PC-9 (cell line): ENCODE data around the gene SELENOM. TPM values are rescaled to one million over a fixed set of nuclear protein-coding genes. Genes with fewer than 3 reads are reported as not detected.

Source experiments
- BruUV-seq: library from RNA; stranded (reverse); fragments of 400-500 nt; replicated peaks from 2 replicates; lab custom pipeline; 2021; lab: Mats Ljungman, UMichigan
- CTCF ChIA-PET: fragments of 300-600 bp; sonication (Branson Sonifier 250); formaldehyde crosslinking; loops from one replicate; lab custom pipeline; 2022; ENCODE audit warnings: antibody characterized with exemption; lab: Charles Lee
- POLR2A ChIA-PET: fragments of 300-600 bp; sonication (Branson Sonifier 250); formaldehyde crosslinking; loops from one replicate; lab custom pipeline; 2022; ENCODE audit warnings: antibody characterized with exemption; ENCODE audit not compliant: unreplicated experiment; lab: Charles Lee
- DNase-seq, 2 experiments: peaks; one replicate each; pipeline versions ENCODE4 v3.0.0 to v3.0.0-alpha.2; 2015 to 2022; ENCODE audit warnings: mixed read lengths in 1 of 2
- H2AFZ ChIP-seq: fragments of 200-600 bp; sonication (generic); 2 replicates; pipeline ENCODE4 v1.8.1; 2017; ENCODE audit warnings: antibody characterized with exemption
- H3F3A ChIP-seq: fragments of 200-600 bp; sonication (generic); 2 replicates; pipeline ENCODE4 v1.8.1; 2017; ENCODE audit warnings: antibody characterized with exemption, mild to moderate bottlenecking, low read depth; ENCODE audit not compliant: insufficient read depth
- H3K27ac ChIP-seq: fragments of 200-600 bp; sonication (generic); 2 replicates; pipeline ENCODE4 v1.6.1; 2016; ENCODE audit warnings: mixed run types
- H3K27me3 ChIP-seq: fragments of 200-600 bp; sonication (generic); 2 replicates; pipeline ENCODE4 v1.6.1; 2016; ENCODE audit warnings: low read depth, mixed run types; ENCODE audit not compliant: insufficient read depth
- H3K36me3 ChIP-seq: fragments of 200-600 bp; sonication (generic); 2 replicates; pipeline ENCODE4 v1.6.1; 2016; ENCODE audit warnings: low read depth, mixed run types
- H3K4me1 ChIP-seq: fragments of 200-600 bp; sonication (generic); replicated peaks from 2 replicates; pipeline ENCODE4 v1.6.1; 2016; ENCODE audit warnings: mixed run types; ENCODE audit not compliant: insufficient read depth
- H3K4me2 ChIP-seq: fragments of 200-600 bp; sonication (generic); 2 replicates; pipeline ENCODE4 v1.6.1; 2017; ENCODE audit warnings: mixed run types
- H3K4me3 ChIP-seq: fragments of 200-600 bp; sonication (generic); 2 replicates; pipeline ENCODE4 v1.6.1; 2016; ENCODE audit warnings: mixed run types
- H3K79me2 ChIP-seq: fragments of 200-600 bp; sonication (generic); 2 replicates; pipeline ENCODE4 v1.6.1; 2017; ENCODE audit warnings: low read depth, mixed run types
- H3K9me2 ChIP-seq: fragments of 200-600 bp; sonication (generic); 2 replicates; pipeline ENCODE4 v1.8.1; 2017; ENCODE audit warnings: mild to moderate bottlenecking; ENCODE audit not compliant: insufficient read depth
- H3K9me3 ChIP-seq: fragments of 200-600 bp; sonication (generic); 2 replicates; pipeline ENCODE4 v1.8.1; 2016; ENCODE audit warnings: low read depth; ENCODE audit not compliant: insufficient read depth
- H4K20me1 ChIP-seq: fragments of 200-600 bp; sonication (generic); 2 replicates; pipeline ENCODE4 v1.8.1; 2017; ENCODE audit not compliant: insufficient read depth
- EZH2 ChIP-seq: fragments of 200-600 bp; sonication (generic); IDR thresholded peaks from 2 replicates; pipeline ENCODE4 v1.8.0; 2017; ENCODE audit warnings: antibody characterized with exemption, low read depth
- intact Hi-C: fragments of 100-400 bp; cut with micrococcal nuclease; formaldehyde crosslinking; loops from one replicate; pipeline ENCODE4 v1.10.0; 2022; ENCODE audit not compliant: unreplicated experiment
- total RNA-seq: library from RNA; stranded (reverse); gene quantifications from 2 replicates; pipeline ENCODE4 v1.2.3, GENCODE V29; 2021
- TF ChIP-seq, protein P1 (sequence below): fragments of 200-600 bp; sonication (generic); conservative IDR thresholded peaks from 2 replicates; pipeline ENCODE4 v1.6.1; 2017; ENCODE audit warnings: mixed run types, antibody characterized with exemption, mild to moderate bottlenecking, moderate library complexity

SELENOM gene
- total RNA-seq, 1 experiment from 2014 or later, result 20.7 TPM

DNA sequence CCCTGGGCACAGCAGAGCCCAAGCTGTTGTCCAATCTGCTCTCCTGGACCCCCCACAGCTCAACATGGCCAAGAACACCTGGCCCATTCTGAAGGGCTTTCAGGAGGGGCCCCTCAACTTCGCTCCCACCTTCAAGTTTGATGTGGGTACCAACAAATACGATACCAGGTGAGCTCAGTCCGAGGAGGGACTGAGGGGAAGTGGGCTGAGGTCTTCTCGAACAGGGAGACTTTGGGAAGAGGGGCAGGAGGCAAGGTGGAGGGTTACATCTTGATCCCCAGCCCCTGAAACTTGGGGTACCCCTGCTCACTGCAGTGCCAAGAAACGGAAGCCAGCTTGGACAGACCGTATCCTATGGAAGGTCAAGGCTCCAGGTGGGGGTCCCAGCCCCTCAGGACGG is 20.8 kb upstream of the SELENOM start:
- Histone ChIP-seq H3K79me2 (no peaks in the 10 kb centered on the region), H3K9me3 (no peaks in the 10 kb centered on the region), H3K4me3 (no peak overlapping the region), H3K4me2 (no peak overlapping the region), H3F3A (peaks cover 31% of the 10 kb centered on the region), H3K36me3 (no peaks in the 10 kb centered on the region), H2AFZ (no peak overlapping the region), H3K27ac (no peak overlapping the region), H3K9me2 (no peaks in the 10 kb centered on the region), H3K27me3 (peaks cover 16% of the 10 kb centered on the region; the same call in 1 of the 2 replicates), H3K4me1 (peaks cover 21% of the 10 kb centered on the region), H4K20me1 (no peaks in the 10 kb centered on the region)
- intact Hi-C loops, result no loop called here
- ChIA-PET CTCF (interaction anchor here (0.6 kb wide), 1 partner anchor 145 kb away, joined by 10 read pairs; no protein-coding TSS in a partner anchor), POLR2A (no interaction called here)
- no peak for TF ChIP-seq EZH2
- TF ChIP-seq, protein P1, sequence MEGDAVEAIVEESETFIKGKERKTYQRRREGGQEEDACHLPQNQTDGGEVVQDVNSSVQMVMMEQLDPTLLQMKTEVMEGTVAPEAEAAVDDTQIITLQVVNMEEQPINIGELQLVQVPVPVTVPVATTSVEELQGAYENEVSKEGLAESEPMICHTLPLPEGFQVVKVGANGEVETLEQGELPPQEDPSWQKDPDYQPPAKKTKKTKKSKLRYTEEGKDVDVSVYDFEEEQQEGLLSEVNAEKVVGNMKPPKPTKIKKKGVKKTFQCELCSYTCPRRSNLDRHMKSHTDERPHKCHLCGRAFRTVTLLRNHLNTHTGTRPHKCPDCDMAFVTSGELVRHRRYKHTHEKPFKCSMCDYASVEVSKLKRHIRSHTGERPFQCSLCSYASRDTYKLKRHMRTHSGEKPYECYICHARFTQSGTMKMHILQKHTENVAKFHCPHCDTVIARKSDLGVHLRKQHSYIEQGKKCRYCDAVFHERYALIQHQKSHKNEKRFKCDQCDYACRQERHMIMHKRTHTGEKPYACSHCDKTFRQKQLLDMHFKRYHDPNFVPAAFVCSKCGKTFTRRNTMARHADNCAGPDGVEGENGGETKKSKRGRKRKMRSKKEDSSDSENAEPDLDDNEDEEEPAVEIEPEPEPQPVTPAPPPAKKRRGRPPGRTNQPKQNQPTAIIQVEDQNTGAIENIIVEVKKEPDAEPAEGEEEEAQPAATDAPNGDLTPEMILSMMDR, result no peak
- no peak for DNase-seq
- BruUV-seq, result no TSS peak

DNA sequence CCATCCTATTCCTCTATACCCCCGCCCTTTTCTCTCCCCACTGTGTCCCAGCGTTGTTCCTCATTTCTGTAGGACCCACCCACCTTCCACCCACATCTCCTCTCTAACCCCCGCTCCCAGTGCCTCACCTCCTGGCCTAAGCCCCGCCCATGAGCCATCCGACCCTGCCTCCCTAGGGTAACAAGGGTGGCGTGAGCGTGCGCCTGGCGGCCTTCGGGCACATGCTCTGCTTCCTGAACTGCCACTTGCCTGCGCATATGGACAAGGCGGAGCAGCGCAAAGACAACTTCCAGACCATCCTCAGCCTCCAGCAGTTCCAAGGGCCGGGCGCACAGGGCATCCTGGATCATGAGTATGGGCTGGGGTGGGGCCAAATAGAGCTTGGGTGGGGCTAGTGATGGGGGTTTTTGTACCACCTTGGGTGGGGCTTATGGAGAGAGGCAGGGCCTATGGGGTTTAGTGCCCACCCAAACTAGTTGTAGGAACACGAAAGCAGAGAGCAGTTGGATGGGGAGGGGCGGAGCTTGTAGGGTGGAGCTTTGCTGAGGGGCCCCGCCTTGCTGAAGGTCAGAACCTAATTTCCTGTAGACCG is 19.9 kb upstream of the SELENOM start:
- no TSS peak for BruUV-seq
- no peak for DNase-seq
- H3K36me3 ChIP-seq, result no peaks in the 10 kb centered on the region
- no peaks in the 10 kb centered on the region for H4K20me1 ChIP-seq
- H3K4me2 ChIP-seq, result no peak overlapping the region
- H3K9me3 ChIP-seq, result no peaks in the 10 kb centered on the region
- peaks cover 16% of the 10 kb centered on the region; the same call in 1 of the 2 replicates for H3K27me3 ChIP-seq
- H3K9me2 ChIP-seq, result no peaks in the 10 kb centered on the region
- no peak overlapping the region for H3K4me3 ChIP-seq
- H3K27ac ChIP-seq, result no peak overlapping the region
- H3K4me1 ChIP-seq, result peaks cover 25% of the 10 kb centered on the region
- H3F3A ChIP-seq, result peaks cover 26% of the 10 kb centered on the region
- H3K79me2 ChIP-seq, result no peaks in the 10 kb centered on the region
- intact Hi-C loops, result no loop called here
- TF ChIP-seq, protein P1, result no peak
- TF ChIP-seq EZH2, result no peak
- no peak overlapping the region for H2AFZ ChIP-seq
- CTCF ChIA-PET, result no interaction called here
- POLR2A ChIA-PET, result no interaction called here

DNA sequence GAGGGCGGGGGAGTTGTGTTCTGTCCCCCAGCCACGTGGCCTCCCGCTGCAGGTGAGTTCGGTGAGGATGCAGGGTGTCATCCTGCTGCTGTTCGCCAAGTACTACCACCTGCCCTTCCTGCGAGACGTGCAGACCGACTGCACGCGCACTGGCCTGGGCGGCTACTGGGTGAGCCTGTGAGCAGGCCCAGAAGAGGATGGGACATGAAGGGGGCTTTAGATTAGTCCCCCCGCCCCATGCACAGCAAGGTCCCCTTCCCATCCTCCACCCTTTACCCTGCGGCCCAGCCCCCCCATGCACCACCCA is 19.5 kb upstream of the SELENOM start:
- H4K20me1 ChIP-seq, result no peaks in the 10 kb centered on the region

More for the DNA sequence above, 19.5 kb upstream of the SELENOM start:
- POLR2A ChIA-PET, result no interaction called here
- H3K9me3 ChIP-seq, result no peaks in the 10 kb centered on the region
- no peak overlapping the region for H3K4me3 ChIP-seq
- H3K36me3 ChIP-seq, result no peaks in the 10 kb centered on the region
- no peak overlapping the region for H3K4me2 ChIP-seq
- no peak overlapping the region for H2AFZ ChIP-seq
- no peak for TF ChIP-seq EZH2
- TF ChIP-seq, protein P1, result no peak
- peaks cover 22% of the 10 kb centered on the region; the same call in 1 of the 2 replicates for H3F3A ChIP-seq
- CTCF ChIA-PET, result no interaction called here
- no peak for DNase-seq
- no peak overlapping the region for H3K27ac ChIP-seq
- BruUV-seq, result no TSS peak
- H3K4me1 ChIP-seq, result peaks cover 24% of the 10 kb centered on the region
- intact Hi-C loops, result no loop called here
- no peaks in the 10 kb centered on the region for H3K9me2 ChIP-seq
- H3K79me2 ChIP-seq, result no peaks in the 10 kb centered on the region
- peaks cover 16% of the 10 kb centered on the region; the same call in 1 of the 2 replicates for H3K27me3 ChIP-seq
